ENCODE results near the gene EFNA2.
"Not testable (repeated sequence)": the region's sequence is repeated elsewhere in the genome, so short reads cannot be mapped to it uniquely, and the experiment has no call there.

The EFNA2 gene

DNA sequence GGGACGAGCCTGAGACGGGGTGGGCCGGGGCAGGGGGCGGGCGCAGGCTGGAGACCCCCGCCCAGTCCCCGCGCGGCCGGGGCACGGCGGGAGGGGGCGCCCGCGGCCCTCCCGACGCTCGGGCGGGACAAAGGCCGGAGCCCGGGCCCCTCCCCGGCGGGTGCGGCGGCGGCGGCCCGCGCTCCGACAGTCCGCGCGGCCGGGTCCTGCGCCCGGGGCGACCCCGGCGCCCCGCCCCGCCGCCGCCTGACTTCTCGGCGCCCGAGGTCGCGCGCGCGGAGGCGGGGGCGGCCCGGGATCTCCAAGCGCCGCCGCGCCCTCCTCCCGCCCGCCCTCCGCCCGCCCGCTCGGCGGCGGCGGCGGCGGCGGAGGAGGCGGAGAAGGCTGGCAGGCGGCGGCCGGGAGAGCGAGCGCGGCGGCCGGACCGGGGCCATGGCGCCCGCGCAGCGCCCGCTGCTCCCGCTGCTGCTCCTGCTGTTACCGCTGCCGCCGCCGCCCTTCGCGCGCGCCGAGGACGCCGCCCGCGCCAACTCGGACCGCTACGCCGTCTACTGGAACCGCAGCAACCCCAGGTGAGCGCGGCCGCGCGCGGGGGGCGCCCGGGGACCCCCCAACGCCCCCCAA, at the start of gene EFNA2:
Gene EFNA2, plus strand, starts transcription at position 137 of the 624 bp plus-strand sequence. Its CDS starts 296 bp downstream, at position 433.
- no peak for DNase-seq

DNA sequence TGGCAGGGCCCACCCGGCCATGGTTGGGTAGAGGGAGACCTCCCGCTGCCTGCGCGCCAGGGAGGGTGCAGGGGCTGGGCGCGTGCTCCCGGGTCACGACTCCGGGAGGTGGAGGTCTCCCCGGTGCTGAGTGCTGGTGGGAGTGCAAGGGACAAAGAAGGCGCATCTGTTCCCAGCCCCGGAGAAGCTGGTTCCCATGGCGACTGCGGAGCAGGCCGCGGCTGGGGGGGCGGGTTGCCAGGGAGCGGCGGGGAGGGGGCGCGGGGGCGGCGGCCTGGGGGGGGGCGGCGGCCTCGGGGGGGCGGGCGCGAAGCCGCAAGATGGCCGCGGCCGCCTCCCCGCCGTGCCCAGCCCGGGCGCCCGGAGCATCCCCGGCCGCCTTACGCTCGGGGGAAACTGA, 49.1 kb upstream of the EFNA2 start:
- DNase-seq: no peak

DNA sequence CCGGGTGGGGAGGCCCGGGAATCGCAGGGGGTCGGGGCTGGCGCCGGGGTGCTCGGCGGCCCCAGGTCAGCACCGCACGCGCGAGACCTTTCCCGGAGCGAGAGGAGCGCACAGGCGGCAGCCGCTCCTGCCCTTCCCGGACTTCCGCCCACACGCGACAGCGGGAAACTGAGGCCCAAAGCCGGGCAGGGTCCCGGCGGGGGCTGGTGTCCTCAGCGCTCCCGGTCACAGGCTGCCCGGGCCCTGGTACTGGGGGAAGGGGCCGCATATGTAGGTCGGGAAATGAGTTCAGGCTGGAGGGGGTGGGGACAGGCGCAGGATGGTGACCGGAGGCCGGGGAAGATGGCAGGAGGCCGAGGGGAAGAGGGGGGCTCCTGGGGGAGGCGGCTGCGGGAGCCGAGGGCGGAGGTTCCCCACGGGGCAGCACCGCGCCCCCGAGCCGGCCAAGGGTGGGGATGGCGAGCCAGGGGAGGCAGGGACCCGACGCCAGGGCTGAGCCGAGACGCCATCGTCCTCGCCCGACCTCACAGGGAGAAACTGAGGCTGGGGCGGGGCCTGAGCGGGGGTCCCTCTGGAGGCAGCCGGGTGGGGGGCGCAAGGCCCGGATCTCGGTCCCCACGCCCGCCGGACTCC, 48.5 kb upstream of the EFNA2 start:
- no peak for DNase-seq

DNA sequence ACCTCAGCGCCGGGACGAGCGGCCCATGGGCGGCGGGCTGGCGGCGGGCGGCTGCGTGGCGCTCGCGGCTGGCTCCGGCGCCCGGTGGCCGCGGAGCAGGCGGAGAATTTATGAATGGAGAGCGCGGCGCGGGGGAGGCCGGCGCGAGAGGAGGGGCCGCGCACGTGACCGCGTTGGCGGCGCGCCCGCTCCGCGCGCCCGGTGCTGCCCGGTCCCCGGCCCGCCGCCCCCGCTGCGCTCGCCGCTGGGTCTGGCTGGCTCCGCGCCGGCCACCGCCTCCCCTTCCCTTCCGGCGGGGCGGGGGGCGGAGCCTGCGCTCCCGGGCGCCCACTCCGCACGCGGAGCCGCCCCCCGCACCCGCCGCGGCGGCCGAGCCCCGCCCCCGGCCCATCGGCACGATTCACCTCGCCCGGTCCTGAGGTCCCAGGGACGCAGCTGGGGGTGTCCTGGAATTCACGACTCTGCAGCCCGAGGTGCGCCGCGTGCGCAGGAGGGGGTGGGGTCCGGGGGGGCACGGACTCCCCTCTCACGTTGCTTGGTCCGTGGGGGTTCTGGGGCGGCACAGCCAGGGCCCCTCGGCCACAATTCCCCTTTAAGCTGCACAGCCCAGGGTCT, 47.8 kb upstream of the EFNA2 start, which contains the start of gene CBARP:
Gene CBARP, minus strand, starts transcription at position 252 of the 615 bp plus-strand sequence. CDS start 1,905 bp downstream, outside the sequence.
- peak; percentile 45 for DNase-seq

DNA sequence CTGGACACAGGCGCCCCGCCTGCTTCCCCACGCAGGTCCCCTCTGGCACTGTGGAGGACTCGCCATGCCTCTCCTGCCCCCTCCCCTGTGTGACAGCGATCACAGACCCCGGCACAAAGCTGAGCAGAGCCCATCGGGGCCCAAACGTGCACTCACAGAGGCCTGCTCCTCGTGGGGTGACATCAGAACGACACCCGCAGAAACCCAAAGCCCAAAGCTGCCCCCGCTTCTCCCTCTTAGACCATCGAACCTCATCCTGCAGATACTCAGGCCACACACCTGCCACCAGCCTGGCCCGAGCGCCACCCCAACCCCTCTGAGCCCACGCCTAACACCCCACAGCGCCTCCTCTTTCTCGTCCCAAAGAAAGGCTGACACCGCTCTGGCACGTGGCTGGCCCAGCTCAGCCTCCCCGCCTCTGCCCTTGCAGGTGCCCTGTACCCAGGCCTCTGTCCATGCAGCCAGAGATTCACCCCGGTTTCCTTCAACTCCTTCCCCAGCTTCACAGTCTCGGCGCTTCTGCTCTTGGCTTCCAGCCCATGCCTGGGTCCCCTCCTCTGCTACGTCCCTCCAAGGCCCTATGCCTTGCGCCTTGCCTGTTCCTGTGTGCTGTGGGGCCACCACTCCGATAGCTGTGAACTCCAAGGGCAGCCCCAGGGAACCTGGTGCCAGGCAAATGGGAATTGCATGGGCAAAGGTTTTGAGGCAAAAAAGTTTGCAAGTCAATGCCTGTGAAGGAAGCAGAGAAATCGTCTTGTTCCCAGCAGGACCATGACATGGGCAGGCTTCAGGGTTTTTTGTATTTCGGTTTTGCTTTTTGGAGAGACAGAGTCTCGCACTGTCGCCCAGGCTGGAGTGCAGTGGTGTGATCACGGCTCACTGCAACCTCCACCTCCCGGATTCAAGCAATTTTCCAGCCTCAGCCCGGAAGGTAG, 47.0 kb upstream of the EFNA2 start:
- DNase-seq: no peak

DNA sequence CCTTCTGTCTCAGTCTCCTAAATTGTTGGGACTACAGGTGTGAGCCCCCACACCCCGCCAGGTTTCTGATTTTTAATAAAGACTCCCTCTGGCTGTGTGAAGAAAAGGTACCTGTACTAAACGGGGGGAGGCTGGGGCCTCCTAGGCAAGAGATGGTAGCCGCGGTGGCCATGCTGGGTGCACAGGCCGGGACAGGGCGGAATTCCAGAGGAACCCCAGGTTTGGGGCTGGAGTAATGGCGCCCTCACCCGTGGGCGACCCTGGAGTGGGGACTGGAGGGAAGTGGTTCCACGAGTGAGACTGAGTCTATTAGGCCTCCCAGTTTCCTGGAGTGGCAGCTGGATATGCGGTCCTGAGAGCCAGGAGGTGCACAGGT, 46.3 kb upstream of the EFNA2 start:
- DNase-seq: no peak

DNA sequence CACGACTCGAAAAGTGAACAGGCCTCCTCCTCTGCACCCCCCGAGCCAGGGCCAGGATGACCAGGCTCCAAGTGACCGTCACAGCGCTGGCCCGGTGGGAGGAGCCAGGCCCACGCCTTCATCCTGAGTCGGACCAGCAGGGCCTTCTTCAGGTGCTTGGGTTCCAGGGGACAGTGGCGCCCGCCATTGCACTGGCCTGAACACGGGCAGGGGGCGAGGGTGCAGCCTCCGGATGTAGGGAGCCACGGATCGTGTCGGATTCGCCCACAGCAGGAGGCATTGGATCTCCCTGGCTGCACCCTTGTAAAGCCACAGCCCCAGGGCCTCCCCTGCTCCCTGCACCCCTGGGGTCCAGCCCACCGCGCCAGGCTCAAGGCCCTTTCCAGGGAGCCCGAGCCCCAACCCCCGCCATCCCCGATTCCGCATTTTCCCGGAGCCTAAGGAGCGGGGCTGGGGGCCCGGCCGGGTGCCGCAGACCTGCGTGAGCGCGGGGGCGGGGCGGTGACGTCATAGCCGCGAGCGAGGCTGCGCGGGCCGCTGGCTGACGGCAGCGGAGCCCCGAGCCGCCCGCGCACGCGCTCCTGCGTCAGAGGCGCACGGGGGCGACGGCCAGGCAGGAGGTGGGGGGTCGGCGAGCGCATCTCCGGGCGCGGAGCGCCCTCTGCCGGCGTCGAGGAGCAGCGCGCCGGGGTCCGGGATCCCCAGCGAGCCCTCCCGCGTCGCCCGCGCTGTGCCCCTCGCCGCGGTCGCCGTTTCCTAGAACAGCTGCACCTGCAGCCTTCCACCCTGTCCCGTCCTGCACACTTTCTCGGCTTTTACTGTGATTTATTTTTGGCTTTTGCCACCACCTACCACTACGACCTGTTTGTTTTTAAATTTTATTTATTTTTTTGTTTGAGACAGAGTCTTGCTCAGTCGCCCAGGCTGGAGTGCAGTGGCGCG, 45.6 kb upstream of the EFNA2 start:
- DNase-seq: peak; percentile 91

DNA sequence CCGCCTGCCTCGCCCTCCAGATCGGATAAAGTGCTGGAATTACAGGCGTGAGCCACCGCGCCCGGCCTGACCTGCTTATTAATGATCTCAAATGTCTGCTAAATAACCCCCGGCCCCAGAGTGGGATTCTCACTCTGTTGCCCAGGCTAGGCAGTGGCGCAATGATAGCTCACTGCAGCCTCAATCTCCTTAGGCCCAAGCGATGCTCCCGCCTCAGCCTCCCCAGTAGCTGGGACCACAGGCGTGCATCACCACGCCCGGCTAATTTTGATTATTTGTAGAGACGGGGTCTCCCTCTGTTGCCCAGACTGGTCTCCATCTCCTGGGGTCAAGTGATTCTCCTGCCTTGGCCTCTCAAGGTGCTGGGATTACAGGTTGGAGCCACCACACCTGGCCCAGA, 44.7 kb upstream of the EFNA2 start:
- DNase-seq: no peak

DNA sequence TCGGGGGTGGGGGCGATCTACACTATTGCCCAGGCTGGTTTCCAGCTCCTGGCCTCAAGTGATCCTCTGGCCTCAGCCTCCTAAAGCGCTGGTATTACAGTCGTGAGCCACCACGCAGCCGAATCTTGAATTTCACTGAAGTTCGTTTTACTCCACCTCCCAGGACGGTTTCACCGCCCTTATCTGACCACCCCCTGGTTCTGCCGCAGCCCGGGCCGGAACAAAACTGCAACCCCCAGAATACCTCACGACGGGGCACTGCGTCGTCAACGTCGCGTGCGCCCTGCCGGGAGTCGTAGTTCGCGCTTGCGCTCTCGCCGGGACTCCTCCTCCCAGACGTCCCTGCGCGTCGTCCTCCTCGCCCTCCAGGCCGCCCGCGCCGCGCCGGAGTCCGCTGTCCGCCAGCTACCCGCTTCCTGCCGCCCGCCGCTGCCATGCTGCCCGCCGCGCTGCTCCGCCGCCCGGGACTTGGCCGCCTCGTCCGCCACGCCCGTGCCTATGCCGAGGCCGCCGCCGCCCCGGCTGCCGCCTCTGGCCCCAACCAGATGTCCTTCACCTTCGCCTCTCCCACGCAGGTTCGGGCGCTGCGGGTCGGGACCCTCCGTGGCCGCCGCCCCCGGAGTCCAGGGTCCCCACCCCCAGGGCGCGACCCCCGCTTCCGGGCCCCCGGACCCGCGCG, 44.1 kb upstream of the EFNA2 start, which contains the start of gene ATP5F1D:
Gene ATP5F1D, plus strand, starts transcription at position 335 of the 679 bp plus-strand sequence. Its CDS starts 100 bp downstream, at position 435.
- peak; percentile 94 for DNase-seq

DNA sequence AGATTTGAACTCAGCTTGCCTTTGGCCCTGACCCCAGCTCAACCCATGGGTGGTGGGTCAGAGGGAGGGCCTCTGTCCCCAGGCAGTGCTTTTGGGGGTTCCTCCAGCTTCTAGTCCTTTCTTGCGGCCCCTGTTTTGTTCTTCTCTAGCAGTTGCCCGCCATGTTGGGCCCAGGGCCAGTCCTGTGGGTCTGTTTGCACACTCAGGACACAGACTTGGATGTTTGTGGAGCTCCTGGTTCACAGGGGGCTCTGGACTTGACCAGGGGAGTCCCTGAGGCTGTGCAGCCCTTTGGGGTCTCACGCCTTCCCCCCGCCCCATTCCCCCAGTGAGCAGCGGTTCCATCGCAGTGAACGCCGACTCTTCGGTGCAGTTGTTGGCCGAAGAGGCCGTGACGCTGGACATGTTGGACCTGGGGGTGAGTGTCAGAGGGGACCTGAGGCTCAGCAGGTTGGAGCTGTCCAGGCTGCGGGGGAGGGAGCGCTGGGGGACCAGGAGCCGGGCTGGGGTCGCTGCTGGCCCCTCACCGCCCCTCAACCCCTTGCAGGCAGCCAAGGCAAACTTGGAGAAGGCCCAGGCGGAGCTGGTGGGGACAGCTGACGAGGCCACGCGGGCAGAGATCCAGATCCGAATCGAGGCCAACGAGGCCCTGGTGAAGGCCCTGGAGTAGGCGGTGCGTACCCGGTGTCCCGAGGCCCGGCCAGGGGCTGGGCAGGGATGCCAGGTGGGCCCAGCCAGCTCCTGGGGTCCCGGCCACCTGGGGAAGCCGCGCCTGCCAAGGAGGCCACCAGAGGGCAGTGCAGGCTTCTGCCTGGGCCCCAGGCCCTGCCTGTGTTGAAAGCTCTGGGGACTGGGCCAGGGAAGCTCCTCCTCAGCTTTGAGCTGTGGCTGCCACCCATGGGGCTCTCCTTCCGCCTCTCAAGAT, 41.6 kb upstream of the EFNA2 start:
- peak; percentile 88 for DNase-seq

DNA sequence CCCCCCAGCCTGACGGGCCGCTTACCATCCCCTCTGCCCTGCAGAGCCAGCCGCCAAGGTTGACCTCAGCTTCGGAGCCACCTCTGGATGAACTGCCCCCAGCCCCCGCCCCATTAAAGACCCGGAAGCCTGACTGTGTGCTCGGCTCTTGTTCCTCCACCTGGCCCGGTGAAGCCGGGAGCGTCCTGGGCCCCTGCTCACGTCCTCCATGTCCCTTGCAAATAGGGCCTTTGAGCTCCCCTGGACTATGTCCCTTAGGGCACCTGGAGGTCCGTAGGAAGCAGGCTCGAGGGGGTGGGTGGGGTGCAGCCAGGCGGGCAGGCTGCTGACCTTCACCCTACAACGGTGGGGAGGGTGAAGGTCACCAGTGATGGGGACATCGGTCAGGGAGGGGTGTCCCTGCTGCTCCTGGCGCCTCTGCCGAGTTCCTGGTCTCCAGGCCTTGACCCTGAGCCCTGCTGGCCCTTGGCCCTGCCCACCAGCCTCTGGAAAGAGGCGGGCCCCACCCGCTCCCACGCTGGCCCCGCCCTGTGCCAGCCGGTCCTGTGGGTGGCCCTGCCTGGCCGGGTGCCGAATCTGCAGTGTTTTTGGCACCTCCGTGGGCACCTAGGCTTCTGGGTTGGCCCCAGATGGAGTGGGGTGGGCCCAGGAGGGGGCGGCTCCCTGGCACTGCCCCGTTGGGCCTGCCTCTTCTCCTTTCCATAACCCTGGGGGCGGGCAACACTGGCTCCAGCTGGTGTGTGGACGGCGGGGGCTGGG, 40.8 kb upstream of the EFNA2 start:
- no peak for DNase-seq

DNA sequence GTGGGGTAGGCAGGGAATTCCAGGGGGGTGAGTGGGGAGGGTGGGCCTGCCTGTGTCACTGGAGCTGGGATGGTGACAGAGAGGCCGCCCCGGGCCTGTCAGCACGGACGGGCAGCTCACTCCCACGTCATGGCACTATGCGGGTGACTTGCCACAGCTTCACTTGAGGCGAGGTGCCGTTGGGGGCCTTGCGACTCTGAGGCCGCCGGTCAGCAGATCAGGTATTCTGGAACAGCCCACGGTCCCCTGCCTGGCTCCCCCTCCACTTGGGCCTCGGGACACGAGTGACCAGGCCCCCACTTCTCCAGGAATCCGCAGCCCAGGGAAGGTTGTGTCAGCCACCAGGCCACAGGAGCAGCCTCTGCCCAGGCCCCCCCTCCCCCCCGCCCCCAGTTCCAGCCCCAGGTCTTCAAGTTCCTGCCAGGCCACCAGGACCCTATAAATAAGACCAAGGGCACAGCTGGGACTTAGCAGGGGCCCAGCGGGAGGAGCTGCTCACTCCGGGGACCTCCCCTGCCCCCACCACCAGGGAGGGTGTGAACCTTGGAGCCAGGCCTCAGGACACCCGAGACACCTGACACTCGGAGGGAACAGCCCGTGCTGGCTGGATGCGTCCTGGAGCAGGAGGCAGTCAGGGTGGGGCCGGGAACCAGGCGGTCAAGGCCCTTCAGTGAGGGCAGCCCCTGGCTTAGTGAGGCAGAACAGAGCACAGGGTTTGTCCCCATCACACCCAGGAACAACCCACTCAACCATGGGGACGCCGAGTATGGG, 40.0 kb upstream of the EFNA2 start:
- DNase-seq: no peak

DNA sequence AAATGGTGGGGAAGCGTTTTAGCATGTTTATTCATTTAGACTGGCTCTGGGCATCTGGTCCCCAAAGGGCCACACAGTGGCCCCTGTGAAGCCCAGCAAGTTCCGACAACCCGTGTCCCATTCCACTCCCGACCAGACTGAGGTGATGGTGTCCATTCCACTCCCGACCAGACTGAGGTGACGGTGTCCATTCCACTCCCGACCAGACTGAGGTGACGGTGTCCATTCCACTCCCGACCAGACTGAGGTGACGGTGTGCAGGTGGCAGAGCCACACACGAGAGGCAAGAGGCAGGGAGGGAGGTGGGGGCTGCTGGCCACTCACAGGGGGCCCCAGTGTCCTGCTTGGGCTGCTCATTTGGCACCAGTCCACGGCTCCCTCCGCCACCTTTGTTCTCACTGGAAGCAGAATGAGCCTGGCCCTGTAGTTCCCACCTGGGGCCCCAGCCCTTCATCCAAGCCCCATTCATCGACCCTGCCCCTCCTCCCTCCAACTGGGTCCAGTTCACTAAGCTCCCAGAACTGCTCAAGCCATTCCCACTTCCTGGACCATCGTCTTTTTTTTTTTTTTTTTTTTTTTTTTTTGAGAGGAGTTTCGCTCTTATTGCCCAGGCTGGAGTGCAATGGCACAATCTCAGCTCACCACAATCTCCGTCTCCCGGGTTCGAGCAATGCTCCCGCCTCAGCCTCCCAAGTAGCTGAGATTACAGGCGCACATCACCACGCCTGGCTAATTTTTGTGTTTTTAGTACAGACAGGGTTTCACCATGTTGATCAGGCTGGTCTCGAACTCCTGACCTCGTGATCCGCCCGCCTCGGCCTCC, 39.2 kb upstream of the EFNA2 start:
- not testable (repeated sequence) for DNase-seq

DNA sequence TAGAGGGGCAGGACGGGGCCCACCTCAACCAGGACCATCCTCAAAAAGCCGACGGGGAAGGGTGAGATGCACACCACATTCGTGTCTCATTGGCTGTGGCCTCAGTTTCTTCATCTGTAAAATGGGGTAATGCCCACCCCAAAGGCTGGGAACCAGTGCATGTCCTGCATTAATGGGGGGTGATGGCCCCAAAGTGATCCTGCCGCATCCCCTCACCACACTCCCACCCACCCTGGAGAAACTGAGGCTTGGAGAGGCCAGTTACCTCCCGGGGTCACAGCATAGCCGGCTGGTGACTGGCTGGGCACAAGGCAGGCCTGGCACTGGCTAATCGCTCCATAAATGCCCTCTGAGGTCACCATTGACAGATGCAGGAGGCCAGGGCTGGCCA, 37.9 kb upstream of the EFNA2 start:
- no peak for DNase-seq

DNA sequence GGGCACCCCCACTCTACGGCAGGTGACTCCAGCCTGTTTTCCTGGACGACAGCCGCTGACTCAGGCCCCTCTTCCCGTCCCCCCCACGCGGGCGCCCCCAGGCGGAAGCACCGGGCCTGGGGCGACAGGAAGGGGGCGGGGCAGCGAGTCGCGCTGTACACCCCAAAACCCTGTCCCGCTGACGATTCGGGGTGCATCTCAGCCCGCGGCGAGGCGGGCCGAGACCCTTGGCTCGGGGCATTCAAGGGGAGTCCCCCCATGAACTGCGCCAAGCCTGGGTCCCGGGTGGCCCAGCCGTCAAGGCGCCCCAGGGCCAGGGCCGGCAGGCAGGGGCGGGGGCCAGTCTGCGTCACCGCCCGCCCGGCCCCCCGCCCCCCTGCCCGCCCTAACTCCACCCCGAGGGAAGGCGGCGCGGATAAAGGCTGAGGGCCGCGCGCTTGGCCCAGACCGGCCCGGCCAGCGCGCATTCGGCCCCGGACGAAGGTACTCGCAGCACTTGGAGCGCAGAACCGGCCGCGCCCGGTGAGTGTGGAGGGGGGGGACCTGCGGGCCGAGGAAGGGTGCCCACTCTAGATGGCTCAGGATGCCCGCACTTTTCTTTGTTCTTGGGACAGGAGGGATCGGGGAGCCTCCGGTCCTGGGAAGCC, 37.4 kb upstream of the EFNA2 start, which contains the start of gene MIDN:
Gene MIDN, plus strand, starts transcription at position 445 of the 647 bp plus-strand sequence. CDS start 1,714 bp downstream, outside the sequence.
- DNase-seq: peak; percentile 87

DNA sequence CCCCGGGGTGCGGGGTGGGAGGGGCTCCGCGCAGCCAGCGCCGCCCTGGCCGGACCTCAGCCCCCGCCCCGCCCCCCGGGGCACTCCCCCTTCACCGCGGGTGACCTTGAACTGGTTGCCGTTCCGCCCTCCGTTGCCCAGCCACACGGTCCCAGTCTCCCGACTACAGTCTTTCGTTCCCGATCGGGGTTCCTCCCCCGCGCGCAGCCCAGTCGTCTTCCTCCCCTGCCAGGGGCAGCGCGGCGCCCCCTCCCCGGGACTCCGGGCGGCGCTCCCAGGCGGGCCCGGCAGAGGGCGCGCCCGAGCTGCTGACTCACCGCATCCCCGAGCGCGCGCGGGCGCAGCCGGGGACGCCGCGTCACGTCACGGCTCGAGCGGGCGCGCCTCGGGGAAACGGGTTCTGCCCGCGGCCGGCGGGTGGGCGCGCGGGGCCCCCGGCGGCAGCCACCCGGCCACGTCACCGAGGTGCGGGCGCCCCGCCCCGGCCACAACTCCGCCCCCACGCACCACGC, 36.8 kb upstream of the EFNA2 start:
- DNase-seq: peak; percentile 90
